ENCODE data around the gene BCL7A. TPM values are rescaled to one million over a fixed set of nuclear protein-coding genes. Genes with fewer than 3 reads are reported as not detected.

BCL7A gene
- total and polyA plus RNA-seq, 10 of the 15 experiments (the other 5 are each of a cell fraction or from before 2014, with no cell fraction given): 0.37 to 17.2 (median 11.7) TPM

- no peak for TF ChIP-seq IKZF2 (IDR thresholded peaks at IDR 0.05)
Observed at GRCh38 chr12:122099280-122099749, 77.6 kb downstream of the BCL7A start (continued).

GRCh38 chr12:122099856-122100255 is 78.2 kb downstream of the BCL7A start:
- Histone ChIP-seq H3K4me3 (no peak overlapping the region), H2AFZ (ENCODE audit: control insufficient read depth, low read depth, low read length) (peak overlapping the region; percentile 21), H3K9ac (ENCODE audit: control insufficient read depth, insufficient read depth, low read length) (no peak overlapping the region), H3K27me3 (replicated peaks in 1 of 2; ENCODE audit: control insufficient read depth in 2 of 2, insufficient read depth in 2 of 2, low read length in 1 of 2) (no peaks in the 10 kb centered on the region), H3K79me2 (ENCODE audit: control insufficient read depth, insufficient read depth, low read length) (no peaks in the 10 kb centered on the region; the same call in 1 of the 2 replicates), H3K4me2 (ENCODE audit: control insufficient read depth, insufficient read depth) (no peak overlapping the region), H3K4me1 (ENCODE audit: control insufficient read depth, insufficient read depth, low read length) (peaks cover 8% of the 10 kb centered on the region), H3K27ac (ENCODE audit: control insufficient read depth, insufficient read depth) (no peak overlapping the region), H3K36me3 (ENCODE audit: control insufficient read depth in 2 of 2, insufficient read depth in 2 of 2, low read length in 1 of 2) (no peaks in the 10 kb centered on the region; a peak in 1 of 4 replicates), H3K9me3 (replicated peaks; ENCODE audit: control insufficient read depth, insufficient read depth, low read length) (no peaks in the 10 kb centered on the region), H4K20me1 (ENCODE audit: control insufficient read depth, insufficient read depth) (no peaks in the 10 kb centered on the region)
- ChIA-PET POLR2A (no interaction called here), CTCF (interaction anchor here (0.7 to 1.5 kb wide), 3 partner anchors 19 to 48 kb away, joined by 3 to 5 read pairs (median 4); no protein-coding TSS in a partner anchor), RAD21 (ENCODE audit: unreplicated experiment) (interaction anchor here (1.2 kb wide), 1 partner anchor 18 kb away, joined by 3 read pairs; no protein-coding TSS in a partner anchor), SMC1A (ENCODE audit: uncharacterized antibody, unreplicated experiment) (interaction anchor here (0.9 to 1.2 kb wide), 2 partner anchors 18 to 116 kb away, joined by 3 to 5 read pairs; no protein-coding TSS in a partner anchor)
- BruUV-seq (replicated peaks): no TSS peak
- WGBS (ENCODE audit: insufficient coverage, insufficient replicate concordance, low lambda C conversion rate, missing lambda C conversion rate): 29% methylated on average over 3 of the region's 3 CpGs
- ATAC-seq: peak; percentile 28
- TF ChIP-seq NFXL1 (IDR thresholded peaks at IDR 0.05; ENCODE audit: borderline replicate concordance) (no peak), EP300 (IDR thresholded peaks at IDR 0.05; ENCODE audit: borderline replicate concordance in 1 of 2, control insufficient read depth in 1 of 2, low read depth in 2 of 2, low read length in 2 of 2) (no peak), E2F4 (IDR thresholded peaks at IDR 0.05; ENCODE audit: low read depth, low read length) (no peak), NFYB (IDR thresholded peaks at IDR 0.05; ENCODE audit: insufficient read depth, low read depth, low read length) (no peak)
- DNase-seq (ENCODE audit: low read depth, low spot score): no peak
- intact Hi-C loops (cut with micrococcal nuclease; ENCODE audit: unreplicated experiment) (no loop called here), in situ Hi-C loops (cut with MboI) (no loop called here)
- FAIRE-seq: no peak

Data from GM12878 (cell line).